ENCODE results near the gene SFR1. TPM values are rescaled to one million over a fixed set of nuclear protein-coding genes. Genes with fewer than 3 reads are reported as not detected.

SFR1 gene
- total RNA-seq, 1 experiment from 2014 or later: 2.9 TPM

DNA sequence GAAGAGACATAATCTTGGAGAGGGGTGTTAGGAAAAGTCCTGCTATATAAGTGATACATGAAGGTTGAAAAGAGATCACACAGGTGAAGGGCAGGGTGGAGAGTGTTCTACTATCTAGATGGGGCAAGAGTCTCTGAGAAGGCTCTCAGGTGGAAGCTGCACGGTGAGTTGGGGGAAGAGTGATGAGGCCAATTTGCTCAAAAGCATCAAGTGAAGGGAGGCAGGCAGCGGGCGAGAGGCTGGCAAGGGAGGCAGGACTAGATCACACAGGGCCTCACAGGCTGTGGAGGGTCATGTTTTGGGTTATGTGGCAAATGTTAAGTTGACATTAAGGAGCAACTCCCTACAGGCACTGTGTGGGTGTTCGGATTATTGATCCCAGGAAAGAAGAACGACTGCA is 33.7 kb upstream of the SFR1 start:
- Histone ChIP-seq H2AFZ (ENCODE audit: low read length) (no peak overlapping the region), H3K4me2 (ENCODE audit: low read length) (no peak overlapping the region), H3K4me1 (ENCODE audit: insufficient read depth, low read length) (peaks cover 15% of the 10 kb centered on the region), H3K27me3 (ENCODE audit: low read length) (no peaks in the 10 kb centered on the region), H3K9me2 (replicated peaks; ENCODE audit: low read length) (no peaks in the 10 kb centered on the region), H3K4me3 (ENCODE audit: low read length) (no peak overlapping the region), H3F3A (ENCODE audit: low read length, unreplicated experiment) (peaks cover 2% of the 10 kb centered on the region), H3K27ac (ENCODE audit: low read length) (no peak overlapping the region), H3K79me2 (ENCODE audit: low read length) (no peaks in the 10 kb centered on the region), H4K20me1 (ENCODE audit: low read length) (no peaks in the 10 kb centered on the region), H3K9ac (ENCODE audit: low read length) (no peak overlapping the region), H3K9me3 (ENCODE audit: low read length) (peaks cover 6% of the 10 kb centered on the region), H3K36me3 (ENCODE audit: low read depth, low read length) (no peaks in the 10 kb centered on the region)
- ChIA-PET CTCF (no interaction called here), POLR2A (ENCODE audit: unreplicated experiment) (no interaction called here)
- ATAC-seq (no peak), DNase-seq (no peak)
- BruUV-seq (replicated peaks): no TSS peak
- intact Hi-C loops (cut with micrococcal nuclease): no loop called here
- TF ChIP-seq, protein P1, sequence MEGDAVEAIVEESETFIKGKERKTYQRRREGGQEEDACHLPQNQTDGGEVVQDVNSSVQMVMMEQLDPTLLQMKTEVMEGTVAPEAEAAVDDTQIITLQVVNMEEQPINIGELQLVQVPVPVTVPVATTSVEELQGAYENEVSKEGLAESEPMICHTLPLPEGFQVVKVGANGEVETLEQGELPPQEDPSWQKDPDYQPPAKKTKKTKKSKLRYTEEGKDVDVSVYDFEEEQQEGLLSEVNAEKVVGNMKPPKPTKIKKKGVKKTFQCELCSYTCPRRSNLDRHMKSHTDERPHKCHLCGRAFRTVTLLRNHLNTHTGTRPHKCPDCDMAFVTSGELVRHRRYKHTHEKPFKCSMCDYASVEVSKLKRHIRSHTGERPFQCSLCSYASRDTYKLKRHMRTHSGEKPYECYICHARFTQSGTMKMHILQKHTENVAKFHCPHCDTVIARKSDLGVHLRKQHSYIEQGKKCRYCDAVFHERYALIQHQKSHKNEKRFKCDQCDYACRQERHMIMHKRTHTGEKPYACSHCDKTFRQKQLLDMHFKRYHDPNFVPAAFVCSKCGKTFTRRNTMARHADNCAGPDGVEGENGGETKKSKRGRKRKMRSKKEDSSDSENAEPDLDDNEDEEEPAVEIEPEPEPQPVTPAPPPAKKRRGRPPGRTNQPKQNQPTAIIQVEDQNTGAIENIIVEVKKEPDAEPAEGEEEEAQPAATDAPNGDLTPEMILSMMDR (conservative IDR thresholded peaks at IDR 0.05; ENCODE audit: low read depth, low read length): no peak
- TF ChIP-seq EZH2phosphoT487 (IDR thresholded peaks at IDR 0.05; ENCODE audit: borderline replicate concordance, low read length) (no peak), EZH2 (IDR thresholded peaks at IDR 0.05; ENCODE audit: low read length, unreplicated experiment) (no peak)

GRCh38 chr10:104089621-104090020 is 32.4 kb upstream of the SFR1 start:
- H3K9ac ChIP-seq (ENCODE audit: low read length): no peak overlapping the region
- H3K4me1 ChIP-seq (ENCODE audit: insufficient read depth, low read length): peaks cover 15% of the 10 kb centered on the region
- H3K27me3 ChIP-seq (ENCODE audit: low read length): no peaks in the 10 kb centered on the region
- ChIA-PET CTCF (no interaction called here), POLR2A (ENCODE audit: unreplicated experiment) (no interaction called here)
- H3K4me3 ChIP-seq (ENCODE audit: low read length): no peak overlapping the region
- no TSS peak for BruUV-seq (replicated peaks)
- peaks cover 9% of the 10 kb centered on the region for H3K9me3 ChIP-seq (ENCODE audit: low read length)
- no peak overlapping the region for H3K27ac ChIP-seq (ENCODE audit: low read length)
- no peak overlapping the region for H2AFZ ChIP-seq (ENCODE audit: low read length)
- intact Hi-C loops (cut with micrococcal nuclease): no loop called here
- no peaks in the 10 kb centered on the region for H3K36me3 ChIP-seq (ENCODE audit: low read depth, low read length)
- H3K79me2 ChIP-seq (ENCODE audit: low read length): no peaks in the 10 kb centered on the region
- H4K20me1 ChIP-seq (ENCODE audit: low read length): no peaks in the 10 kb centered on the region
- H3K4me2 ChIP-seq (ENCODE audit: low read length): no peak overlapping the region
- H3K9me2 ChIP-seq (replicated peaks; ENCODE audit: low read length): no peaks in the 10 kb centered on the region
- TF ChIP-seq, protein P1 (conservative IDR thresholded peaks at IDR 0.05; ENCODE audit: low read depth, low read length): no peak
- TF ChIP-seq EZH2phosphoT487 (IDR thresholded peaks at IDR 0.05; ENCODE audit: borderline replicate concordance, low read length) (no peak), EZH2 (IDR thresholded peaks at IDR 0.05; ENCODE audit: low read length, unreplicated experiment) (no peak)
- peaks cover 4% of the 10 kb centered on the region for H3F3A ChIP-seq (ENCODE audit: low read length, unreplicated experiment)
- ATAC-seq: no peak
- DNase-seq: no peak

GRCh38 chr10:104090611-104091010 is 31.4 kb upstream of the SFR1 start:
- Histone ChIP-seq H2AFZ (ENCODE audit: low read length) (no peak overlapping the region), H3F3A (ENCODE audit: low read length, unreplicated experiment) (peaks cover 4% of the 10 kb centered on the region), H3K36me3 (ENCODE audit: low read depth, low read length) (no peaks in the 10 kb centered on the region), H3K4me3 (ENCODE audit: low read length) (no peak overlapping the region), H3K4me1 (ENCODE audit: insufficient read depth, low read length) (peaks cover 8% of the 10 kb centered on the region), H3K9me2 (replicated peaks; ENCODE audit: low read length) (no peaks in the 10 kb centered on the region), H4K20me1 (ENCODE audit: low read length) (no peaks in the 10 kb centered on the region), H3K27ac (ENCODE audit: low read length) (no peak overlapping the region), H3K79me2 (ENCODE audit: low read length) (no peaks in the 10 kb centered on the region), H3K9me3 (ENCODE audit: low read length) (peaks cover 9% of the 10 kb centered on the region), H3K9ac (ENCODE audit: low read length) (no peak overlapping the region), H3K4me2 (ENCODE audit: low read length) (no peak overlapping the region), H3K27me3 (ENCODE audit: low read length) (no peaks in the 10 kb centered on the region)
- ChIA-PET POLR2A (ENCODE audit: unreplicated experiment) (no interaction called here), CTCF (no interaction called here)
- ATAC-seq (no peak), DNase-seq (no peak)
- BruUV-seq (replicated peaks): no TSS peak
- intact Hi-C loops (cut with micrococcal nuclease): no loop called here
- TF ChIP-seq EZH2phosphoT487 (IDR thresholded peaks at IDR 0.05; ENCODE audit: borderline replicate concordance, low read length): no peak
- no peak for TF ChIP-seq EZH2 (IDR thresholded peaks at IDR 0.05; ENCODE audit: low read length, unreplicated experiment)
- TF ChIP-seq, protein P1 (conservative IDR thresholded peaks at IDR 0.05; ENCODE audit: low read depth, low read length): no peak
